DOHH2 (cell line): ENCODE measurements around the gene ROM1.

Source experiments
- H3F3A ChIP-seq: fragments of 200-600 bp; sonication (generic), shearing (Covaris generic); 2 replicates; pipeline ENCODE4 v1.6.0; 2016; ENCODE audit warnings: antibody characterized with exemption, mild to moderate bottlenecking; ENCODE audit not compliant: control insufficient read depth, insufficient read depth
- H3K27ac ChIP-seq: fragments of 200-600 bp; sonication (generic); 2 replicates; pipeline ENCODE4 v1.5.1; 2014; ENCODE audit warnings: low read depth, mild to moderate bottlenecking, low read length, moderate library complexity
- H3K27me3 ChIP-seq: fragments of 200-600 bp; sonication (generic); 2 replicates; pipeline ENCODE4 v1.6.1; 2014; ENCODE audit warnings: mild to moderate bottlenecking, low read length, mixed read lengths; ENCODE audit not compliant: control insufficient read depth
- H3K36me3 ChIP-seq: fragments of 200-600 bp; sonication (generic); 2 replicates; pipeline ENCODE4 v1.6.1; 2014; ENCODE audit warnings: mild to moderate bottlenecking, low read length, moderate library complexity, mixed read lengths; ENCODE audit not compliant: control insufficient read depth
- H3K4me1 ChIP-seq: fragments of 200-600 bp; sonication (generic); 2 replicates; pipeline ENCODE4 v1.6.1; 2014; ENCODE audit warnings: mild to moderate bottlenecking, low read length, mixed read lengths; ENCODE audit not compliant: control insufficient read depth
- H3K4me2 ChIP-seq: fragments of 200-600 bp; sonication (generic); 2 replicates; pipeline ENCODE4 v1.6.0; 2014; ENCODE audit warnings: mild to moderate bottlenecking, low read length, moderate library complexity
- H3K4me3 ChIP-seq: fragments of 200-600 bp; sonication (generic); 2 replicates; pipeline ENCODE4 v1.5.1; 2014; ENCODE audit warnings: mild to moderate bottlenecking, low read length, mixed read lengths
- H3K79me2 ChIP-seq: fragments of 200-600 bp; sonication (generic); 2 replicates; pipeline ENCODE4 v1.6.1; 2014; ENCODE audit warnings: mild to moderate bottlenecking, low read length, mixed read lengths; ENCODE audit not compliant: control insufficient read depth
- H3K9me2 ChIP-seq: fragments of 200-600 bp; sonication (generic); replicated peaks from 2 replicates; pipeline ENCODE4 v1.6.1; 2014; ENCODE audit warnings: mild to moderate bottlenecking, low read length, mixed read lengths; ENCODE audit not compliant: control insufficient read depth
- H3K9me3 ChIP-seq: fragments of 200-600 bp; sonication (generic); 2 replicates; pipeline ENCODE4 v1.6.1; 2014; ENCODE audit warnings: antibody characterized with exemption, low read length, mixed read lengths; ENCODE audit not compliant: control insufficient read depth, insufficient read depth
- H4K20me1 ChIP-seq: fragments of 200-600 bp; sonication (generic); 2 replicates; pipeline ENCODE4 v1.6.0; 2014; ENCODE audit warnings: low read depth, mild to moderate bottlenecking, antibody characterized with exemption, low read length, moderate library complexity; ENCODE audit not compliant: control insufficient read depth, insufficient read depth
- EZH2phosphoT487 ChIP-seq: fragments of 200-600 bp; sonication (generic); IDR thresholded peaks from 2 replicates; pipeline ENCODE4 v1.6.1; 2017; ENCODE audit warnings: borderline replicate concordance, mild to moderate bottlenecking, antibody characterized with exemption, low read length, moderate library complexity, mixed read lengths
- TF ChIP-seq, protein P1 (sequence below): fragments of 200-600 bp; sonication (generic); IDR thresholded peaks from one replicate; pipeline ENCODE4 v1.5.1; 2014; ENCODE audit warnings: antibody characterized with exemption, mild to moderate bottlenecking, low read depth, low read length; ENCODE audit not compliant: poor library complexity, severe bottlenecking

The ROM1 gene

DNA sequence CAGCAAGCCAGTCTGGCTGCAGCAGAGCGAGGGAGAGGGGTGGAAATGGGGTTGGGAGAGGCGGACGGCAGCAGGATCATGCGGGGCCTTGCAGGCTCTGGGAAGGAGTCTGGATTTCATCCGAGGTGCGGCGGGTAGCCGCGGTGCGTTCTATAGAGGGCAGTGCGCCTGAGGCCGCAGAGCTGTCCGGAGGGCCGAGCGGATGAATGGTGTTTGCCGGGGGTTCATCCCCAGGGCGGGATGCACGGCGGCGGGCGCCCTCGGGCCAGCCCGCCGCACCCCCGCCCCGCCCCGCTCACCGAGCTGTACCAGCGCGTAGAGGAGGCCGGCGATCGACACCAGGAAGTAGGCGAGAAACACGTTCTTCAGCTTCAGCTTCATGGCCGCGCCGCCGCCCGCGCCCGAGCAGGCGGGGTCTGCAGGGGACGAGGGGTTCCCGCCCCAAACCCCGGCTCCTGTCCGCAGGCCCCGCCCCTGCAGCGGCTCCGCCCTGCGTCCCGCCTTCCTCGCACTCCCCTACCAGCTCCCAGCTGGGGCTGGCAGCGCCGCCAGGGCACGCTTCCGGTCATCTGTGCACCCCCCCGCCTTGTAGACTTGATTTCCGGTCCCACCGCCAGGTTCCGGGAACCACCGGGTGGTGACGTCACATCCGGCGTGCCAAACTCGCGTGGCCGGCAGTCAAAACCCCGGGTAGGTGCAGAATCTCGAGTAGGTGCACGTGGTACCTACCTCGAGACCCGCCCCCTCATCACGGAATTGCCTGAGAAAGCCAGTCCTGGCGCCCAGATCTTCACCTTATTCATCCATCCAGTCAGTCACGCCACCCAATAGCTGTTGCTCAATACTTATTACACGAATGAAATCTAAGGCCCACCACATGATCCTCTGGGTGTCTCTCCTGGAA, 8.8 kb downstream of the ROM1 start, which contains the start of gene B3GAT3:
Gene B3GAT3 (minus strand): TSS at position 420 of the 904 bp plus-strand sequence. CDS start 39 bp downstream, at position 381.
- peak within 1 kb of the TSS; percentile 89 for H3K4me3 ChIP-seq
- H3K9me3 ChIP-seq = no peaks in the 10 kb centered on the region
- peaks cover 26% of the 10 kb centered on the region for H3K79me2 ChIP-seq
- no peaks in the 10 kb centered on the region for H3K27me3 ChIP-seq
- H3K36me3 ChIP-seq = peaks cover 51% of the 10 kb centered on the region
- TF ChIP-seq, protein P1, sequence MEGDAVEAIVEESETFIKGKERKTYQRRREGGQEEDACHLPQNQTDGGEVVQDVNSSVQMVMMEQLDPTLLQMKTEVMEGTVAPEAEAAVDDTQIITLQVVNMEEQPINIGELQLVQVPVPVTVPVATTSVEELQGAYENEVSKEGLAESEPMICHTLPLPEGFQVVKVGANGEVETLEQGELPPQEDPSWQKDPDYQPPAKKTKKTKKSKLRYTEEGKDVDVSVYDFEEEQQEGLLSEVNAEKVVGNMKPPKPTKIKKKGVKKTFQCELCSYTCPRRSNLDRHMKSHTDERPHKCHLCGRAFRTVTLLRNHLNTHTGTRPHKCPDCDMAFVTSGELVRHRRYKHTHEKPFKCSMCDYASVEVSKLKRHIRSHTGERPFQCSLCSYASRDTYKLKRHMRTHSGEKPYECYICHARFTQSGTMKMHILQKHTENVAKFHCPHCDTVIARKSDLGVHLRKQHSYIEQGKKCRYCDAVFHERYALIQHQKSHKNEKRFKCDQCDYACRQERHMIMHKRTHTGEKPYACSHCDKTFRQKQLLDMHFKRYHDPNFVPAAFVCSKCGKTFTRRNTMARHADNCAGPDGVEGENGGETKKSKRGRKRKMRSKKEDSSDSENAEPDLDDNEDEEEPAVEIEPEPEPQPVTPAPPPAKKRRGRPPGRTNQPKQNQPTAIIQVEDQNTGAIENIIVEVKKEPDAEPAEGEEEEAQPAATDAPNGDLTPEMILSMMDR = no peak
- no peaks in the 10 kb centered on the region for H4K20me1 ChIP-seq
- peak within 1 kb of the TSS; percentile 87 for H3K27ac ChIP-seq
- H3F3A ChIP-seq = peaks cover 35% of the 10 kb centered on the region
- peaks cover 17% of the 10 kb centered on the region for H3K4me1 ChIP-seq
- H3K4me2 ChIP-seq = peak within 1 kb of the TSS; percentile 91
- no peaks in the 10 kb centered on the region for H3K9me2 ChIP-seq

DNA sequence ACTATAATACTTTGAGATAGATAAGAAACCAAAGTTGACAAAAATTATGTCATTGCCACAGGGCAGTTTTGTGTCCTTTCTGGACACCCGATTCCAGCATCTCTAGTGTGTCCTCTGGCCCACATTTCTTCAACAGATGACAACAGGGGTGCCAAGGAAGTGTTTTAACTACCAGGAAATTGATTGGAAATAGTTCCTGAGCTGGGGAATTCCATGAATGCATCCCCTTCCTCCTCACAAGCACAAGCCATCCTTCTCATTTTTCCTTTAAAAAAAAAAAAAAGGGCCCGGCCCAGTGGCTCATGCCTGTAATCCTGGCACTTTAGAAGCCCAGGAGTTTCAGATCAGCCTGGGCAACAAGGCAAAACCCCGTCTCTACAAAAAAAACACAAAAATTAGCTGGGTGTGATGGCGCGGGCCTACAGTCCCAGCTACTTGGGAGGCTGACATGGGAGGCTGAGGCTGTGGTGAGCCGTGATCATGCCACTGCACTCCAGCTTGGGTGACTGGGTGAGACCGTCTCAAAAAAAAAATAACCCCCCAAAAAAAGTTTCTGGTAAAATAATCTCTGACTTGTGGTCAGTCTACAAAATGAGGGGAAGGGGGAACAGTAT, 9.5 kb downstream of the ROM1 start:
- peaks cover 17% of the 10 kb centered on the region for H3K4me1 ChIP-seq
- H3K27ac ChIP-seq = peak overlapping the region; percentile 87
- H3K4me3 ChIP-seq = no peak overlapping the region
- peaks cover 35% of the 10 kb centered on the region for H3F3A ChIP-seq
- peaks cover 52% of the 10 kb centered on the region for H3K36me3 ChIP-seq
- no peaks in the 10 kb centered on the region for H4K20me1 ChIP-seq
- peak overlapping the region; percentile 91; the same call in 1 of the 2 replicates for H3K4me2 ChIP-seq
- H3K9me3 ChIP-seq = no peaks in the 10 kb centered on the region
- no peaks in the 10 kb centered on the region for H3K27me3 ChIP-seq
- no peak for TF ChIP-seq EZH2phosphoT487
- TF ChIP-seq, protein P1 = no peak
- H3K79me2 ChIP-seq = peaks cover 26% of the 10 kb centered on the region
- no peaks in the 10 kb centered on the region for H3K9me2 ChIP-seq

DNA sequence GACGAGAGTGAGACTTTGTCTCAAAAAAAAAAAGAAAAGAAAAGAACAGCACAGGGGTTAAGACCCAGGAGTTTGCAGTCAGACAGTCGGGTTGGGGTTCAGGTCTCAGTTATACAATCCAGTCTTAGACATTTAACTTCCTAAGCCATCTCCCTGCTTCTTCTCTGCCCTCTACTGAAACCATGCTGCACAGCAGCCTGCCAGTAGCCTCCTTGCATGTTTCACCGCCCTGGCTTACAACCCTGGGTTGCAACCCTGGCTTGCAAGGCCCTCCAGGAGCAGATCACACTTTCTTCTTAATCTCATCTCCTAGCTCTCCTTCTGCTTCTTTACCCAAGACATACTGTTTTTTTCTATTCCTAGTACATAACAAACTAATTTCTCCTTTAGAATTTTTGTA, 14.7 kb downstream of the ROM1 start:
- no peaks in the 10 kb centered on the region for H3K79me2 ChIP-seq
- H4K20me1 ChIP-seq = no peaks in the 10 kb centered on the region
- H3K4me1 ChIP-seq = no peaks in the 10 kb centered on the region
- H3K4me2 ChIP-seq = no peak overlapping the region
- H3K27me3 ChIP-seq = no peaks in the 10 kb centered on the region
- no peaks in the 10 kb centered on the region for H3K9me3 ChIP-seq
- TF ChIP-seq, protein P1 = no peak
- no peak for TF ChIP-seq EZH2phosphoT487
- H3K36me3 ChIP-seq = peaks cover 76% of the 10 kb centered on the region
- H3K27ac ChIP-seq = no peak overlapping the region
- H3K4me3 ChIP-seq = no peak overlapping the region
- no peaks in the 10 kb centered on the region for H3K9me2 ChIP-seq
- H3F3A ChIP-seq = peaks cover 16% of the 10 kb centered on the region
